GM12865 (cell line): ENCODE results near the gene APCDD1.
"Not testable (repeated sequence)": the region's sequence is repeated elsewhere in the genome, so short reads cannot be mapped to it uniquely, and the experiment has no call there.

ENCODE experiments used
- DNase-seq: peaks from one replicate; pipeline ENCODE4 v3.0.0; 2010; ENCODE audit warnings: low read depth
- H3K4me3 ChIP-seq: 2 replicates; pipeline ENCODE4 v1.5.1; 2011; ENCODE audit warnings: mild to moderate bottlenecking, low read depth, low read length, control low read depth
- TF ChIP-seq, protein P1 (sequence below): IDR thresholded peaks from 2 replicates; pipeline ENCODE4 v1.5.1; 2011; ENCODE audit warnings: low read length, control low read depth, low read depth, inconsistent platforms; ENCODE audit not compliant: insufficient read depth; ENCODE audit errors: missing control alignments

The APCDD1 gene

GRCh38 chr18:10528439-10528838 lies 74.0 kb downstream of the APCDD1 start:
- no peak overlapping the region for H3K4me3 ChIP-seq
- TF ChIP-seq, protein P1, sequence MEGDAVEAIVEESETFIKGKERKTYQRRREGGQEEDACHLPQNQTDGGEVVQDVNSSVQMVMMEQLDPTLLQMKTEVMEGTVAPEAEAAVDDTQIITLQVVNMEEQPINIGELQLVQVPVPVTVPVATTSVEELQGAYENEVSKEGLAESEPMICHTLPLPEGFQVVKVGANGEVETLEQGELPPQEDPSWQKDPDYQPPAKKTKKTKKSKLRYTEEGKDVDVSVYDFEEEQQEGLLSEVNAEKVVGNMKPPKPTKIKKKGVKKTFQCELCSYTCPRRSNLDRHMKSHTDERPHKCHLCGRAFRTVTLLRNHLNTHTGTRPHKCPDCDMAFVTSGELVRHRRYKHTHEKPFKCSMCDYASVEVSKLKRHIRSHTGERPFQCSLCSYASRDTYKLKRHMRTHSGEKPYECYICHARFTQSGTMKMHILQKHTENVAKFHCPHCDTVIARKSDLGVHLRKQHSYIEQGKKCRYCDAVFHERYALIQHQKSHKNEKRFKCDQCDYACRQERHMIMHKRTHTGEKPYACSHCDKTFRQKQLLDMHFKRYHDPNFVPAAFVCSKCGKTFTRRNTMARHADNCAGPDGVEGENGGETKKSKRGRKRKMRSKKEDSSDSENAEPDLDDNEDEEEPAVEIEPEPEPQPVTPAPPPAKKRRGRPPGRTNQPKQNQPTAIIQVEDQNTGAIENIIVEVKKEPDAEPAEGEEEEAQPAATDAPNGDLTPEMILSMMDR = no peak
- DNase-seq = no peak

- DNase-seq = peak; percentile 31
- H3K4me3 ChIP-seq = peak overlapping the region; percentile 0
- TF ChIP-seq, protein P1 = no peak
Observed at GRCh38 chr18:10530002-10530401, 75.6 kb downstream of the APCDD1 start.

GRCh38 chr18:10530852-10531251 lies 76.4 kb downstream of the APCDD1 start:
- no peak for DNase-seq

DNA sequence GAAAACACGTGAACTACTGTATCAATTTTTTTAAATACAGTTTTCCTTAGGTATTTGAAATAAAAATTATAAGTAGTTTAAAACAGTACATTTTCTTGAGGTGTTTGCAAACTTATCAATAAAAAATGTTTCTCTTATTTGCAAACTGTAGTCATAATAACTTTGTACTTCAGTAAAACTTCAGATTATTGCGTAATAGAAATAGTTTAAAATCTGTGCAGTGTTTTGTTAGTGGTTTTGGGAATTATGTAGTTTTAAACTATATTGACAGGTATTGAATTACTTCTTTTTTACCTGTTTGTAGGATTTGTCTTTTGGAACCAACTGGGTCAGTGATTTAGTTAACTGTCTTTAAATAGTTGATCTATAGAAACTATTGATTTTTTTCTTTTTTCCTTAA lies 78.7 kb downstream of the APCDD1 start:
- DNase-seq = no peak
- no peak overlapping the region for H3K4me3 ChIP-seq
- TF ChIP-seq, protein P1 = no peak

More at GRCh38 chr18:10530852-10531251, 76.4 kb downstream of the APCDD1 start:
- TF ChIP-seq, protein P1 = no peak
- no peak overlapping the region for H3K4me3 ChIP-seq

- DNase-seq = no peak
- TF ChIP-seq, protein P1 = no peak
- no peak overlapping the region for H3K4me3 ChIP-seq
Observed at GRCh38 chr18:10536280-10536679, 81.8 kb downstream of the APCDD1 start.

DNA sequence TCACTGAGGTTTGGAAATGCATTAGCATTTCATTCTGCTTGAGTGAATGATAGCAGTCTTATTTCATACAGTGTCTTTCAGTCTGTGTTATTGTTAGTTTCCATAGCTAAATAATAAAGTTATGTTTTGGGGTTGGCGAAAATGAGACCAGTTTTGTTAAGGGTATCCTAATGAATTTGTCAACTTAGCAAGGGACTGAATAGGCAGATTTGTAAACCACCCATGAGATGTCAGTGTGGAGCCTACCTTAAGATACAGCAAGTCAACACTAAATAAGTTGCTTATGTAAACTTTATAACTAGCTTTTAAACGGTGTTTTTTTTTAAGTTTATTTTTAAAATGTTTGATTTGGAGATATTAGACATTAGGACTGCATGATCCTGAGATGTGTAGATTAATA lies 83.3 kb downstream of the APCDD1 start:
- DNase-seq = no peak
- TF ChIP-seq, protein P1 = no peak

GRCh38 chr18:10539124-10539523 lies 84.7 kb downstream of the APCDD1 start:
- not testable (repeated sequence) for H3K4me3 ChIP-seq, DNase-seq

More for the DNA sequence above, 83.3 kb downstream of the APCDD1 start:
- no peak overlapping the region for H3K4me3 ChIP-seq
